Measurements from ENCODE around the gene C9orf50.

DNA sequence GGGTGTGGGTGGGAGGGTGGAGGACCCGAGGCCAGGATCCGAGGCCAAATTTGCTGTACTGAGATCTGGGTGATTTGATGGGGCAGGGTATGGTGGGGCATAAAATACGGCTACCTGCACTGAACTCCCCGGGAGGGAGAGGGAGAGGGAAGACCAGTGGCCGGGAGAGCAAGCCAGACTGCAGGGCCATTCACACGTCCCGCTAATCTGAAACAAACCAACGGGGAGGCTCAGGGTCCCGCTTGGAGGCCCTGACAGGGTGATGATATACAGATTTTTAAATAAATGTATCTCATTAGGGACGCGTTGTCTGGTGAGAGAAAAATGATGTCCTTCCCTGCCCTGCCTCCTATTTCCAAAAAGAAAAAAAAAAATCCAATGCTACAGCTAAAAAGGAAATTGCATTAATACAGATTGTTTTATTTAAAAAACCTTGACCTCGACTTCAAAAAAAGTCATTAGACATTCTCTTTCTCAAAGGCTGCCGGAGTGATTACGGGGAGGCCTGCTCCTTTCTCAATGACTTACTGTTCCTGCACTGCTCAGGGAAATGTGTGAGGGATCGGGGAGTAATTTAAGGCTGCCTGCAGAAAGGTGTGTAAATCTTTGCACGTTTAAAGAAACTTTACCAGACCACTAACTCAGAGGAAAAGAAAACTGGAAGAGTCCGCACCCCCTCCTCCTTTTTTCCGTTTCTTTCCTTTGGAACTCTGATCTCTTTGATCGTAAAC lies 33.1 kb upstream of the C9orf50 start:
- TF ChIP-seq, protein P1, sequence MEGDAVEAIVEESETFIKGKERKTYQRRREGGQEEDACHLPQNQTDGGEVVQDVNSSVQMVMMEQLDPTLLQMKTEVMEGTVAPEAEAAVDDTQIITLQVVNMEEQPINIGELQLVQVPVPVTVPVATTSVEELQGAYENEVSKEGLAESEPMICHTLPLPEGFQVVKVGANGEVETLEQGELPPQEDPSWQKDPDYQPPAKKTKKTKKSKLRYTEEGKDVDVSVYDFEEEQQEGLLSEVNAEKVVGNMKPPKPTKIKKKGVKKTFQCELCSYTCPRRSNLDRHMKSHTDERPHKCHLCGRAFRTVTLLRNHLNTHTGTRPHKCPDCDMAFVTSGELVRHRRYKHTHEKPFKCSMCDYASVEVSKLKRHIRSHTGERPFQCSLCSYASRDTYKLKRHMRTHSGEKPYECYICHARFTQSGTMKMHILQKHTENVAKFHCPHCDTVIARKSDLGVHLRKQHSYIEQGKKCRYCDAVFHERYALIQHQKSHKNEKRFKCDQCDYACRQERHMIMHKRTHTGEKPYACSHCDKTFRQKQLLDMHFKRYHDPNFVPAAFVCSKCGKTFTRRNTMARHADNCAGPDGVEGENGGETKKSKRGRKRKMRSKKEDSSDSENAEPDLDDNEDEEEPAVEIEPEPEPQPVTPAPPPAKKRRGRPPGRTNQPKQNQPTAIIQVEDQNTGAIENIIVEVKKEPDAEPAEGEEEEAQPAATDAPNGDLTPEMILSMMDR (IDR thresholded peaks at IDR 0.05) = no peak
- TF ChIP-seq POLR2AphosphoS5 (IDR thresholded peaks at IDR 0.05; ENCODE audit: low read depth, low read length) (no peak), TCF7L2 (IDR thresholded peaks at IDR 0.05; ENCODE audit: low read depth, low read length) (no peak)

Data from Panc1 (cell line).